C4-2B (cell line): ENCODE data around the gene STAG1.

Experiments
- ZFX ChIP-seq: fragments of 450-650 bp; IDR thresholded peaks from 2 replicates; pipeline ENCODE4 v1.6.1; 2017
- TF ChIP-seq, protein P1 (sequence below): fragments of 450-650 bp; conservative IDR thresholded peaks from 2 replicates; pipeline ENCODE4 v1.5.1; 2017; ENCODE audit warnings: mild to moderate bottlenecking

DNA sequence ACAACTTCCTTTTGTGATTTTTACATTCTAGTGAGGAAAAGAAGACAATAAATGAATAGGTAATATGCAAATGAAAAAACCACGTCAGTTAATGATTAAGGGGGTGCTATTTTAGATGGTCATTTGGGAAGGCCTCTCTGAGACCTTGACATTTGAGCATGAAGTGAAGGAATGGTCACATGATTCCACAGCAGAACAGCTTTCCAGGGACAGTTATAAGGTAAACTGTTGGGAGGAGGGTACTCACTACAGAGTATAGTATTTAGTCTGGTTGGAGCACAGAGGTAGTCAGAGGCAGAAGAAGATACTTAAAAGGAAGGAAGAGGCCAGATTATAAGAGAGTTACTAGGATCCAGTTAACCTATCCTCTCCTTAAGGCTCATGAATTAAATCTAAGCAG, 246.5 kb downstream of the STAG1 start:
- TF ChIP-seq, protein P1, sequence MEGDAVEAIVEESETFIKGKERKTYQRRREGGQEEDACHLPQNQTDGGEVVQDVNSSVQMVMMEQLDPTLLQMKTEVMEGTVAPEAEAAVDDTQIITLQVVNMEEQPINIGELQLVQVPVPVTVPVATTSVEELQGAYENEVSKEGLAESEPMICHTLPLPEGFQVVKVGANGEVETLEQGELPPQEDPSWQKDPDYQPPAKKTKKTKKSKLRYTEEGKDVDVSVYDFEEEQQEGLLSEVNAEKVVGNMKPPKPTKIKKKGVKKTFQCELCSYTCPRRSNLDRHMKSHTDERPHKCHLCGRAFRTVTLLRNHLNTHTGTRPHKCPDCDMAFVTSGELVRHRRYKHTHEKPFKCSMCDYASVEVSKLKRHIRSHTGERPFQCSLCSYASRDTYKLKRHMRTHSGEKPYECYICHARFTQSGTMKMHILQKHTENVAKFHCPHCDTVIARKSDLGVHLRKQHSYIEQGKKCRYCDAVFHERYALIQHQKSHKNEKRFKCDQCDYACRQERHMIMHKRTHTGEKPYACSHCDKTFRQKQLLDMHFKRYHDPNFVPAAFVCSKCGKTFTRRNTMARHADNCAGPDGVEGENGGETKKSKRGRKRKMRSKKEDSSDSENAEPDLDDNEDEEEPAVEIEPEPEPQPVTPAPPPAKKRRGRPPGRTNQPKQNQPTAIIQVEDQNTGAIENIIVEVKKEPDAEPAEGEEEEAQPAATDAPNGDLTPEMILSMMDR: no peak
- TF ChIP-seq ZFX: no peak
